ENCODE data around the gene SARDH. TPM values are rescaled to one million over a fixed set of nuclear protein-coding genes. Genes with fewer than 3 reads are reported as not detected.

SARDH gene
- total and polyA plus RNA-seq, 2 donors (not counting 1 experiment from before 2014, with no cell fraction given), result 2.5 to 4.8 TPM

DNA sequence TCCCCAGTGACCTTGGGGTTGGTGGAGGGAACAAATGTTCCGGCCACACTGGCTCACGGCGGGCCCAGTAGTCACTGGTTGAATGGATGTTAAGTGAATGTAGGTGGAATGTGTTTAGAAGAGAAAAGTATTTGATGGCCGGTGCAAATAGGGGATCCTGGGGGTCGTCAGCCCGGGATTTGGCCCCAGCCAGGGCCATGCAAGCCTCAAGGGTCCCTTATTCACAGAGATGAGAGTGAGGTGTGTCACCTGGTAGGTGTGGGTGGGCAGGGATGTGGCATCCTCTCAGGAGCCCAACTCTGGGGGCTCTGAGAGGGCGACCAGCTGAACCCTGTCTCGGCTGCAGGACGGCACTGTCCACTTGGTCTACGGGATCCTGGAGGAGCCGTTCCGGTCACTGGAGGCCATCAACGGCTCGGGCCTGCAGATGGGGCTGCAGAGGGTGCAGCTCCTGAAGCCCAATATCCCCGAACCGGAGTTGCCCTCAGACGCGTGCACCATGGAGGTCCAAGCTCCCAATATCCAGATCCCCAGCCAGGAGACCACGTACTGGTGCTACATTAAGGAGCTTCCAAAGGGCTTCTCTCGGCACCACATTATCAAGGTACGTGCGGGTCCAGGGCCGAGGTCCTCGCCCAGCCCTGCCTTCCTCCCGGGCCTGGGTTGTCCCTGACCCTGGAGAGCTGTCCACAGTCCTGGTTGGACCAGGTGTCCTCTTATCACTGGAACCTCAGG, 96.1 kb downstream of the SARDH start:
- Histone ChIP-seq H3K4me3 (replicated peaks in 1 of 4; ENCODE audit: control extremely low read depth in 1 of 4, insufficient read depth in 1 of 4, low read depth in 3 of 4, low read length in 4 of 4) (no peak overlapping the region), H2AFZ (ENCODE audit: low read length) (no peak overlapping the region), H3K9ac (ENCODE audit: insufficient read depth, low read length) (no peak overlapping the region), H3K79me2 (ENCODE audit: control insufficient read depth, insufficient read depth, low read length) (no peaks in the 10 kb centered on the region), H3K36me3 (ENCODE audit: control insufficient read depth, insufficient read depth, low read length) (no peaks in the 10 kb centered on the region), H3K9me3 (ENCODE audit: control insufficient read depth, insufficient read depth, low read depth, low read length) (no peaks in the 10 kb centered on the region), H4K20me1 (ENCODE audit: control insufficient read depth, extremely low read depth, insufficient read depth, low read length) (no peaks in the 10 kb centered on the region), H3K27ac (ENCODE audit: insufficient read depth, low read length) (no peak overlapping the region), H3K4me2 (ENCODE audit: extremely low read depth, insufficient read depth, low read length) (no peak overlapping the region), H3K27me3 (ENCODE audit: control insufficient read depth, insufficient read depth, low read length) (no peaks in the 10 kb centered on the region), H3K4me1 (ENCODE audit: control insufficient read depth, extremely low read depth, insufficient read depth, low read length) (no peaks in the 10 kb centered on the region)
- TF ChIP-seq, protein P1, sequence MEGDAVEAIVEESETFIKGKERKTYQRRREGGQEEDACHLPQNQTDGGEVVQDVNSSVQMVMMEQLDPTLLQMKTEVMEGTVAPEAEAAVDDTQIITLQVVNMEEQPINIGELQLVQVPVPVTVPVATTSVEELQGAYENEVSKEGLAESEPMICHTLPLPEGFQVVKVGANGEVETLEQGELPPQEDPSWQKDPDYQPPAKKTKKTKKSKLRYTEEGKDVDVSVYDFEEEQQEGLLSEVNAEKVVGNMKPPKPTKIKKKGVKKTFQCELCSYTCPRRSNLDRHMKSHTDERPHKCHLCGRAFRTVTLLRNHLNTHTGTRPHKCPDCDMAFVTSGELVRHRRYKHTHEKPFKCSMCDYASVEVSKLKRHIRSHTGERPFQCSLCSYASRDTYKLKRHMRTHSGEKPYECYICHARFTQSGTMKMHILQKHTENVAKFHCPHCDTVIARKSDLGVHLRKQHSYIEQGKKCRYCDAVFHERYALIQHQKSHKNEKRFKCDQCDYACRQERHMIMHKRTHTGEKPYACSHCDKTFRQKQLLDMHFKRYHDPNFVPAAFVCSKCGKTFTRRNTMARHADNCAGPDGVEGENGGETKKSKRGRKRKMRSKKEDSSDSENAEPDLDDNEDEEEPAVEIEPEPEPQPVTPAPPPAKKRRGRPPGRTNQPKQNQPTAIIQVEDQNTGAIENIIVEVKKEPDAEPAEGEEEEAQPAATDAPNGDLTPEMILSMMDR (conservative IDR thresholded peaks at IDR 0.05 in 1 of 2, IDR thresholded peaks at IDR 0.05 in 1 of 2; ENCODE audit: low read depth in 1 of 2, low read length in 2 of 2), result no peak
- TF ChIP-seq EZH2 (IDR thresholded peaks at IDR 0.05; ENCODE audit: low read length, missing control alignments), result no peak
- DNase-seq (ENCODE audit: low read depth in 2 of 2), result no peak

- no peak overlapping the region for H2AFZ ChIP-seq (ENCODE audit: low read length)
- H3K9me3 ChIP-seq (ENCODE audit: control insufficient read depth, insufficient read depth, low read depth, low read length), result no peaks in the 10 kb centered on the region
- no peaks in the 10 kb centered on the region for H3K79me2 ChIP-seq (ENCODE audit: control insufficient read depth, insufficient read depth, low read length)
- no peak overlapping the region for H3K27ac ChIP-seq (ENCODE audit: insufficient read depth, low read length)
- H4K20me1 ChIP-seq (ENCODE audit: control insufficient read depth, extremely low read depth, insufficient read depth, low read length), result no peaks in the 10 kb centered on the region
- H3K4me3 ChIP-seq (replicated peaks in 1 of 4; ENCODE audit: control extremely low read depth in 1 of 4, insufficient read depth in 1 of 4, low read depth in 3 of 4, low read length in 4 of 4), result no peak overlapping the region
- H3K4me2 ChIP-seq (ENCODE audit: extremely low read depth, insufficient read depth, low read length), result no peak overlapping the region
- no peaks in the 10 kb centered on the region for H3K36me3 ChIP-seq (ENCODE audit: control insufficient read depth, insufficient read depth, low read length)
- no peak for DNase-seq (ENCODE audit: low read depth in 2 of 2)
- H3K27me3 ChIP-seq (ENCODE audit: control insufficient read depth, insufficient read depth, low read length), result no peaks in the 10 kb centered on the region
- H3K4me1 ChIP-seq (ENCODE audit: control insufficient read depth, extremely low read depth, insufficient read depth, low read length), result no peaks in the 10 kb centered on the region
- H3K9ac ChIP-seq (ENCODE audit: insufficient read depth, low read length), result no peak overlapping the region
- no peak for TF ChIP-seq EZH2 (IDR thresholded peaks at IDR 0.05; ENCODE audit: low read length, missing control alignments)
- TF ChIP-seq, protein P1 (conservative IDR thresholded peaks at IDR 0.05 in 1 of 2, IDR thresholded peaks at IDR 0.05 in 1 of 2; ENCODE audit: low read depth in 1 of 2, low read length in 2 of 2), result no peak
Measured at GRCh38 chr9:133641396-133641655, 96.8 kb downstream of the SARDH start.

GRCh38 chr9:133640580-133641395, 97.4 kb downstream of the SARDH start:
- Histone ChIP-seq H3K79me2 (ENCODE audit: control insufficient read depth, insufficient read depth, low read length) (no peaks in the 10 kb centered on the region), H3K27ac (ENCODE audit: insufficient read depth, low read length) (no peak overlapping the region), H3K9ac (ENCODE audit: insufficient read depth, low read length) (no peak overlapping the region), H3K9me3 (ENCODE audit: control insufficient read depth, insufficient read depth, low read depth, low read length) (no peaks in the 10 kb centered on the region), H2AFZ (ENCODE audit: low read length) (no peak overlapping the region), H3K4me3 (replicated peaks in 1 of 4; ENCODE audit: control extremely low read depth in 1 of 4, insufficient read depth in 1 of 4, low read depth in 3 of 4, low read length in 4 of 4) (no peak overlapping the region), H3K4me1 (ENCODE audit: control insufficient read depth, extremely low read depth, insufficient read depth, low read length) (no peaks in the 10 kb centered on the region), H3K4me2 (ENCODE audit: extremely low read depth, insufficient read depth, low read length) (no peak overlapping the region), H3K36me3 (ENCODE audit: control insufficient read depth, insufficient read depth, low read length) (no peaks in the 10 kb centered on the region), H4K20me1 (ENCODE audit: control insufficient read depth, extremely low read depth, insufficient read depth, low read length) (no peaks in the 10 kb centered on the region), H3K27me3 (ENCODE audit: control insufficient read depth, insufficient read depth, low read length) (no peaks in the 10 kb centered on the region)
- DNase-seq (ENCODE audit: low read depth in 2 of 2), result no peak
- TF ChIP-seq, protein P1 (conservative IDR thresholded peaks at IDR 0.05 in 1 of 2, IDR thresholded peaks at IDR 0.05 in 1 of 2; ENCODE audit: low read depth in 1 of 2, low read length in 2 of 2), result no peak
- TF ChIP-seq EZH2 (IDR thresholded peaks at IDR 0.05; ENCODE audit: low read length, missing control alignments), result no peak

Measured in fibroblast of lung (primary cell).